HG03442 (cell line): ENCODE measurements around the gene APOB.

Experiments
- ATAC-seq: cut with Tn5 transposase; IDR thresholded peaks from one replicate; pipeline ENCODE4 v1.9.1; 2021; ENCODE audit warnings: mild to moderate bottlenecking, moderate library complexity; ENCODE audit not compliant: unreplicated experiment

Gene APOB

DNA sequence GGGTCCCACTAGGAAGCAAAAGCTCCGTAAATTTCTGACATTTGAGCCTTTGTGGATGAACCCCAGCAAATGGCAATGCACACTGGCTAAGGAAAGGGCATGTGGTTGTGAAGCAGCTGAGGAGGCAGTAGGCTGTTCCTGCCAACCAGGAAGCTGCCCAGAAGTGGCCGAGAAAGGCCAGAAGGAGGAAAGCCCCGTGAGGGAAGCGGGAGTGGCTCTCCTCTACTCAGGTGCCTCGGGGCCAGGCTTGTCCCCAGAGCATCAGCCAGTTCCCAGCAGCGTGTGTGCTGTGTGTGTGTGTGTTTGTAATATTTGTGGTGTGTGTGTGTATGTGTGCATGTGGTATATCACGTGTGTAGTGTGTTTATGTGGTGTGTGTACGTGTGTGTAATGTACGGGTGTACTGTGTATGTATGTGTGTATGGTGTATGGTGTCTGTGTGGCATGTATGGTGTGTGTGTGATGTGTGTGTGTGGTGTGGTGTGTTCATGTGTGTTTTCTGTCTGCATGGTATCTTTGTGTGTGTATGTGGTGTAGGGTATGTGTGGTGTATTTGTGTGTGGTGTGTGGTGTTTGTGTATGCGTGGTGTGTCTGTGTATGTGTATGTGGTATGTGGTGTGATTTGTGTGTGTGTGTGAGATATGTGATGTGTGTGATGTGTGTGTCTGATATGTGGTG lies 90.6 kb downstream of the APOB start:
- ATAC-seq = no peak
